ENCODE data around the gene IFNGR1.

GRCh38 chr6:137159912-137160311, 59.3 kb downstream of the IFNGR1 start:
- TF ChIP-seq GATA2 (IDR thresholded peaks at IDR 0.05; ENCODE audit: low read depth, low read length) (no peak), GATA3 (IDR thresholded peaks at IDR 0.05; ENCODE audit: low read depth, low read length) (no peak)

Data from SH-SY5Y (cell line).